Renal cortex interstitium (tissue), 11 donors: ENCODE data around the gene ZBTB21. TPM values are rescaled to one million over a fixed set of nuclear protein-coding genes. Genes with fewer than 3 reads are reported as not detected.

ENCODE experiments used
- DNase-seq, 11 donors: peaks; one replicate each; pipeline ENCODE4 v3.0.0-alpha.2; 2013; ENCODE audit warnings: low read depth in 9 of 11, low spot score in 4 of 11; ENCODE audit errors: extremely low read depth in 1 of 11
- polyA plus RNA-seq, 3 donors: library from polyadenylated mRNA; unstranded; fragments of 120-200 nt; gene quantifications; one replicate each; pipeline ENCODE4 v1.2.1, GENCODE V29; 2013; ENCODE audit not compliant: insufficient read length in 3 of 3

The ZBTB21 gene
- polyA plus RNA-seq, 3 donors = 9.4 to 14.1 (median 10.8) TPM

DNA sequence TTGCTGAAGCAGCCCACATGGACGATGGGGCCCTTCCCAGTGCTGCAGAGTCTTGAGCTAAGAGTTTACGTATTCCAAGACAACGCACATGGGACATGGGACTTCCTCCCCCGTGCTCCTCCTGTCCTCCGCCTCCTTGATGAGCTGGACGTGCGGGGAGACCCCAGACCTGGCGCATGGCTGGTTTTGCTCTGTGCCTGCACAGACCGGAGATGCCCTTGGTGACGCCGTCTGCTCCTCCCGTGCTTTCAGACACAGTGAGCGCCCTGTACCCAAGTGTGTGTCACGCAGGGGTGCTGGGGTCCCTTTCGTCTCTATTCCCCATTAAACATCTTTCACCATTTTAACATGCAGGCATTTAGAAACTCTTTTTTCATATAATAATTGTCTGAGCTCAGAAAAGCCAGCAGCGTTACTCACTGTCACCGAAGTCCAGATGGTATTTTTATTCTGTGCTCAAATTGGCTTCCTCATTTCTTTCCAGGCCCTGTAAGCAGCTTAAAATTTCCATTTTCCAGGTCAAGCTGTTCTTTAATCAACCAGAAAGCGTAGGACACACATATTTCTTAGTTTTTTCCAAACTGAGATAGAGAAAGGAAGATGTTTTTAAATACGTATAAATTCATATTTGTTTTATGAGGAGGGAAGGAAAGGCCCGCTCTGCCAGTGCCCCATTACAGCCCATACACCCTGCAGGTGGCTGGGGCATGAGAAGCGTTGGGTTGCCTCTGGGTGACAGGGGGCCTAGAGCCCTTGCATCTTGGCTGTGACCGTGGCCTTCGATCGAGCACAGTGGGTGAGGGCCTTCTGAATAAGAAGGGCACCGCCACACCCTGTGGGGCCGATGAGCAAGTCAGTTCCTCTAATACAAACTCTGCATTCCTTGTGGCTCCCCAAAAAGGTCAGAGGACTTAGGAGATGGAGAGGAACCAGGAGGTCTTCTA, 17.9 kb upstream of the ZBTB21 start:
- DNase-seq = no peak

DNA sequence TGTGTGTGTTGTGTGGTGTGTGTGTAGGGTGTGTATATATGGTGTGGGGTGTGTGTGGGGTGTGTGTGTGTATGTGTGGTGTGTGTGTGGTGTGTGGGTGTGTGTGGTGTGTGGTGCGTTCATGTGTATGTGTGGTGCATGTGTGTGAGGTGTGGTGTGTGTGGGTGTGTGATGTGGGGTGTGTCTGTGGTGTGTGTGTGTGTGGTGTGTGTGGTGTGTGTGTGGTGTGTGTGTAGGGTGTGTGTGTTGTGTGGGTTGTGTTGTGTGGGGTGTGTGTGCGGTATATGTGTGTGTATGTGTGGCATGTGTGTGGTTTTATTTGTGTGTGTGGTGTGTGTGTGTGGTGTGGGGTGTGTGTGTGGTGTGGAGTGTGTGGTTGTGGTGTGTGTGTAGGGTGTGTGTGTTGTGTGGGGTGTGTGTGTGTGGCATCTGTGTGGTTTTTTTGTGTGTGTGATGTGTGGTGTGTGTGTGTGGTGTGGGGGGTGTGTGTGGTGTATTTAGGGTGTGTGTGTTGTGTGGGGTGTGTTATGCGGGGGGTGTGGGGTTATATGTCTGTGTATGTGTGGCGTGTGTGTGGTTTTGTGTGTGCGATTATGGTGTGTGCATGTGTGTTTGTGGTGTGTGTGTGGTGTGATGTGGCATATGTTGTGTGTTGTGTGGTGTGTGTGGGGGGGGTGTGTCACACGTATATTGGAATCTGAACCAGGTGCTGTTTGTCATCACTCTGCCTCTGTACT, 17.1 kb upstream of the ZBTB21 start:
- no peak for DNase-seq

DNA sequence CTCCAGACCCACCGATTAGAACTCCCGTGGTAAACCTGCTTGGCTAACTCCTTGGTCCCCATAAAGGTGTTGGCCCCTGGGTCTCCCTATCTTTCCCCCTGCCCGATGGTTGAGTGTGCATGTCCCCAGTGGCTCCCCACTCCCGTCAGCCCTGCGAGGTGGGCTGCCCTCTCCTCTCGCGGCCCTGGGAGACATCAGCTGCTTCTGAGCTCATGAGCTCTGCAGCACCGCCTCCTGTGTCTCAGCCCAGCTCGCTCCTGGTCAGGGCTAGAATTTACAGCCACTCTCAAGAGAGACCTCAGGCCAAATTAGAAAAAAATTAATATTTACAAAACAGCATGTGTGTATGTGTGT, 15.9 kb upstream of the ZBTB21 start:
- no peak for DNase-seq

DNA sequence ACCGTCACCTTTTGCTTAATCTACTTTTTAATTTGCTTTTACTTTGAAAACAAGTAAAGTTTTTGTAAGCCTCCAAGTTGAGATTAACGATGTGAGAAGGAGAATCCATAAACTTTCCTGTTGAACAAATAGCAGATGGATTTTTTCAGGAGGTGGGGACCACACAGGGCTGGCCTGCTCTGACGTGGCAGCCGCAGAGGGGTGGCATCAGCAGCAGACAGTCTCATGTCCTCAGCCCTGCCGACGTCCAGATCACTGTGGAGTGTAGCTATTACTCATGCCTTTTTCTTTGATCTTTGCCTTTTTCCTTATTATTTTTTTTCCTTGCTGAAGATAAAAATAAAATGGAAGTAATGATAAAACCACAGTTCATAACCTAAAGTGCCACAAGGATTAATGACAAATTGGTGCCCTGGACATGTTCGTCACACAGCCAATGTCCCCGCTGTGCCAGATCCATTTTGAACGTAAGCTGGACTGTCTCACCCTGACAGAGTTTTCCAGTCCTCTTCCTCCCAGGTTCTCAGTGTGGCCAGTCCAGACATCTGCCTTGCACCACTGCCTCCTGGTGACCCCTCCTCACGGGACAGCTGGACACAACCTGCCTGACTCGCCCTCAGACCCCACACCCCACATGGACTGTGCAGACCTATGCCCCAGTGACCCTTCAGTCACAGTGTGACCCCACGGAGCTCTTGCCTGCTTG, 15.4 kb upstream of the ZBTB21 start:
- DNase-seq = no peak

GRCh38 chr21:42022906-42023305, 12.7 kb upstream of the ZBTB21 start:
- no peak for DNase-seq

- DNase-seq = no peak
Measured at GRCh38 chr21:42022091-42022430, 11.9 kb upstream of the ZBTB21 start.

GRCh38 chr21:42021371-42022090, 11.4 kb upstream of the ZBTB21 start:
- DNase-seq = peak in 1 of 11 donors; percentile 28

DNA sequence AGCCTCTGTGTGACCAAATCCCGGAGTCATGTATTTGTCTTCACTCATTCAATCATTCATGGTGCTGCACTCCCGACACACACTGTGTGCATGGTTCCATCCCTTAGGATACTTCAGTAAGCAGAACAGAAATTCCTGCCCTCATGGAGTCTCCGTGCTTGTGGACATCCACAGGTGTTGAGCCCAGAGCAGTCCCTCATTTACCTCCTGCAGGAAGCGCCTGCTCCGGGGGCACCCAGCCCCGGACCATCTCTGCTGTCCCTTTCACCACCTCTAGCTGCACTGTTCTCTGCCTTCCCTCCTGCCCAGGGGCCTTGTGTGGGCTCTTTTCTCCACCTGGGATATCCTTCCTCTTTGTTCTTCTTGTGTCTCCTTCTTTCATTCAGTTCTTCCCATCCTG, 9.5 kb upstream of the ZBTB21 start:
- DNase-seq = no peak

- DNase-seq = no peak
Measured at GRCh38 chr21:42019101-42019605, 9.0 kb upstream of the ZBTB21 start.

DNA sequence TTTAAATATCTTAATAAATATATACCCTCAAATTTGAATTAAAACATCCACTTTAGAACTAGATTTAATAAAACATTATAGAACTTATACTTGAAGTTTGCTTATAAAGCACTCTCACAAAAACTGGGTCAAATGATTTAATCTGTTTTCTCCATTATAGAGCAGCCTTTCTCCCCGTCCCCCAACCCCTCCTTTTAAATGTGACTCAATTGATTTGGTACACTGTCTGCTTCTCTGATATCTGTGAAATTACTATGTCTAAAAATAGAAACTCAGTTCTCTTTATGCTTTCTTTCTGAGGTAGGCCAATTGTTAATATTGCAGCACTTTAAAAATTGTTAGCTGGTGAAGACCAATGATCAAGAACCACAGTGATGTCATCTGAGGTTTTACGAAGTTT, 6.9 kb upstream of the ZBTB21 start:
- no peak for DNase-seq

DNA sequence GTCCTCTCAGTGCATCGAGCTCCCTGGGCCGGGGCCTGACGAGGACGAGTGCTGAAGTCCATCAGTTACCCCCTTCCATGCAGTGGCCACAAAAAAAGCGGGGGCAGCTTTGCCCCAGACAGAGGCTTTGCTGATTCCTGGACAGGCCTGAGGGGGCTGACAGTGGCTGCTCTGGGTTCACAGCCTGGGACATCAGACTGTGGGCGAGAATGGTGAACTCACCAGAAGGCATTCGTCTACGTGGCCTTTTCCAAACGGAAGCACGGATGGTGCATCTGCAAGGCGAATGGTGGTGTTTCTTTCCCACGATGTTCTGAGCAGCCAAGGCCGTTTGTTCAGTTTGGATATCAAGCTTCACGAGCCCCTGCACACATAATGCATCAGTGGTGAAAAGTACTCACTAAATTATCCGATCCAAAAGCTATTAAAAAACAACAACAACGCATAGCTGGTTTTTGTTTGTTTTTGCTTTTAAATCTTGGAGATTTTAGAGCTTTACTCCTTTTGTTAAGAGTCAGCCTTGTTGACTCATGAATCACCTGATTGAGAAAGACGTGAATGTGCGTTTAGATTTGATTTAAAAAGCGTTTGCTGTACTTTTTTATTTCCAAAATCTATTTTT, 6.3 kb upstream of the ZBTB21 start:
- no peak for DNase-seq

DNA sequence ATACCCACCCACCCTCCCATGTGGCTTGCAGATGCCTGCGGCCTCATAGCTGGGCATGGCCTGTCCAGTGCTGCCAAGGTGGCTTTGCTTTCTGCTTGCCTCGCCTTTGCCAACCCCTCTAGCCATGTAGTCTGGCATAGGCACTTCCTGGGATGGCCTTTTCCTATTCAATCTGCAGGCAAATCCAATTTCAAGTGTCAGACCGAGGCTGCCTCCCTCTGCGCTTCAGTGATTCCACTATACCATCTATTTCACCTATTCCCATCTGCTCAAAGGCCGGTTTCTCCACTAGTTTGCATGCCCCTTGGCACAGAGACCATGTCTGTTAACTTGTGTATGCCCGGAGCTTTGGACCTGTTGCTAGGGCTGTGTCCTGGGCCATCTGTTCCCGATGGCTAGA, 3.8 kb upstream of the ZBTB21 start:
- no peak for DNase-seq

GRCh38 chr21:42013376-42013775, 3.2 kb upstream of the ZBTB21 start:
- DNase-seq = no peak

- no peak for DNase-seq
Measured at GRCh38 chr21:42012763-42013329, 2.7 kb upstream of the ZBTB21 start.

DNA sequence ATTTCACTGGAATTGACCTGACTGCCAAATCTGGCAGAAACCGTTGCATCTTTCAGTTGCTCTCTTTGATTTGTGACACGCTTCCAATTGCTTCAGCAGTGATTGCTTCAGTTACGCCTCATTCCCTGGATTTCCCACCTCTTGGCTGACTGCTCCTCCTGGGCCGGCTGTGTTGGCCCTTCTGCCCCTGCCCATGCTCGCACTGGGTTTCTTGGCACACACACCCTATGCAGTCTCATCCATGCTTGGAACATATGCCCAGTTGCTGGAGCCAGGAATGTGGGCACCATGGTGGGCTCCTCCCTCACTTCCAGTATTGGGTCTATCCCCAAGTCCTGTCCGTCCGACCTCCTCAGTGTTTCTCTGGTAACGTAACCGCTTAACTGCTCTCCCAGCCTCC, 2.2 kb upstream of the ZBTB21 start:
- no peak for DNase-seq

- DNase-seq = peak in 1 of 11 donors; percentile 45
Measured at GRCh38 chr21:42010507-42011495, 641 bp upstream of the ZBTB21 start.
